Hepatocyte (in vitro differentiated cells): ENCODE results near the gene TLR4. TPM values are rescaled to one million over a fixed set of nuclear protein-coding genes. Genes with fewer than 3 reads are reported as not detected.

ENCODE experiments used
- DNase-seq: peaks from one replicate; pipeline ENCODE4 v3.0.0-alpha.2; 2016; ENCODE audit warnings: low spot score
- H2AFZ ChIP-seq: fragments of 200-600 bp; sonication (generic); 2 replicates; pipeline ENCODE4 v1.6.0; 2016; ENCODE audit warnings: antibody characterized with exemption, mild to moderate bottlenecking
- H3K27ac ChIP-seq: fragments of 200-600 bp; sonication (generic); 2 replicates; pipeline ENCODE4 v1.5.1; 2016; ENCODE audit warnings: mild to moderate bottlenecking
- H3K27me3 ChIP-seq: fragments of 200-600 bp; sonication (generic); 2 replicates; pipeline ENCODE4 v1.6.1; 2016
- H3K36me3 ChIP-seq: fragments of 200-600 bp; sonication (generic); replicated peaks from 2 replicates; pipeline ENCODE4 v1.5.1; 2016; ENCODE audit warnings: low read depth; ENCODE audit not compliant: insufficient read depth
- H3K4me1 ChIP-seq: fragments of 200-600 bp; sonication (generic); 2 replicates; pipeline ENCODE4 v1.5.1; 2016; ENCODE audit warnings: mild to moderate bottlenecking, moderate library complexity; ENCODE audit not compliant: insufficient read depth
- H3K4me2 ChIP-seq: fragments of 200-600 bp; sonication (generic); 2 replicates; pipeline ENCODE4 v1.6.0; 2016
- H3K4me3 ChIP-seq: fragments of 200-600 bp; sonication (generic); 2 replicates; pipeline ENCODE4 v1.5.1; 2016; ENCODE audit warnings: mild to moderate bottlenecking
- H3K79me2 ChIP-seq: fragments of 200-600 bp; sonication (generic); 2 replicates; pipeline ENCODE4 v1.6.0; 2017; ENCODE audit warnings: mild to moderate bottlenecking
- H3K9me2 ChIP-seq: fragments of 200-600 bp; sonication (generic); replicated peaks from 2 replicates; pipeline ENCODE4 v1.6.0; 2017; ENCODE audit warnings: mild to moderate bottlenecking; ENCODE audit not compliant: insufficient read depth
- H3K9me3 ChIP-seq: fragments of 200-600 bp; sonication (generic); 2 replicates; pipeline ENCODE4 v1.5.1; 2016; ENCODE audit warnings: low read depth, mild to moderate bottlenecking
- H4K20me1 ChIP-seq: fragments of 200-600 bp; sonication (generic); 2 replicates; pipeline ENCODE4 v1.6.0; 2016; ENCODE audit warnings: mild to moderate bottlenecking; ENCODE audit not compliant: insufficient read depth, poor library complexity, severe bottlenecking
- CTCF ChIP-seq: fragments of 200-600 bp; sonication (generic); IDR thresholded peaks from 2 replicates; pipeline ENCODE4 v1.5.1; 2016; ENCODE audit warnings: antibody characterized with exemption, mild to moderate bottlenecking; ENCODE audit not compliant: poor library complexity
- EZH2 ChIP-seq: fragments of 200-600 bp; sonication (generic); IDR thresholded peaks from 2 replicates; pipeline ENCODE4 v1.6.1; 2016; ENCODE audit warnings: antibody characterized with exemption, mild to moderate bottlenecking, borderline replicate concordance
- EZH2phosphoT487 ChIP-seq: fragments of 200-600 bp; sonication (generic); IDR thresholded peaks from one replicate; pipeline ENCODE4 v1.6.1; 2018; ENCODE audit warnings: antibody characterized with exemption, mild to moderate bottlenecking, low read depth, moderate library complexity; ENCODE audit not compliant: unreplicated experiment, severe bottlenecking
- WGBS: methylation state at CpG from one replicate; pipeline ENCODE4 v1.1.6; 2016; ENCODE audit warnings: low lambda C conversion rate; ENCODE audit errors: missing lambda C conversion rate; 5-methylcytosine and 5-hydroxymethylcytosine counted together
- polyA plus RNA-seq: library from polyadenylated mRNA; unstranded; fragments of >200 nt; fragmentation: Nextera tagmentation; extraction: Ambion mirVana; gene quantifications from 2 replicates; pipeline ENCODE4 v1.2.1, GENCODE V29; 2016
- total RNA-seq: library from RNA; depleted of rRNA; stranded (reverse); fragments of >200 nt; gene quantifications from 2 replicates; pipeline ENCODE4 v1.2.3, GENCODE V29; 2014

TLR4 gene
- total and polyA plus RNA-seq, 2 experiments from 2014 or later: 0.33 to 1.7 TPM

GRCh38 chr9:117664419-117664818 lies 39.8 kb upstream of the TLR4 start:
- Histone ChIP-seq H2AFZ (no peak overlapping the region), H3K27me3 (no peaks in the 10 kb centered on the region), H3K4me2 (no peak overlapping the region), H3K27ac (no peak overlapping the region), H3K79me2 (no peaks in the 10 kb centered on the region), H3K9me3 (no peaks in the 10 kb centered on the region), H4K20me1 (no peaks in the 10 kb centered on the region), H3K36me3 (no peaks in the 10 kb centered on the region), H3K4me1 (no peaks in the 10 kb centered on the region), H3K9me2 (no peaks in the 10 kb centered on the region), H3K4me3 (no peak overlapping the region)
- no peak for DNase-seq
- no peak for TF ChIP-seq CTCF
- no peak for TF ChIP-seq EZH2phosphoT487
- no peak for TF ChIP-seq EZH2
- WGBS: 96% methylated on average over 1 of the region's 1 CpG

GRCh38 chr9:117665601-117666385 lies 38.4 kb upstream of the TLR4 start:
- H3K79me2 ChIP-seq: no peaks in the 10 kb centered on the region
- H3K27me3 ChIP-seq: no peaks in the 10 kb centered on the region
- H2AFZ ChIP-seq: no peak overlapping the region
- H3K4me2 ChIP-seq: no peak overlapping the region
- H3K4me3 ChIP-seq: no peak overlapping the region
- no peaks in the 10 kb centered on the region for H3K9me3 ChIP-seq
- TF ChIP-seq EZH2phosphoT487 (no peak), CTCF (no peak), EZH2 (no peak)
- 94% methylated on average over 1 of the region's 1 CpG for WGBS
- H3K4me1 ChIP-seq: no peaks in the 10 kb centered on the region
- no peaks in the 10 kb centered on the region for H4K20me1 ChIP-seq
- H3K9me2 ChIP-seq: no peaks in the 10 kb centered on the region
- H3K36me3 ChIP-seq: no peaks in the 10 kb centered on the region
- DNase-seq: peak; percentile 15
- no peak overlapping the region for H3K27ac ChIP-seq

GRCh38 chr9:117671468-117671867 lies 32.7 kb upstream of the TLR4 start:
- Histone ChIP-seq H3K79me2 (no peaks in the 10 kb centered on the region), H3K9me3 (no peaks in the 10 kb centered on the region), H4K20me1 (no peaks in the 10 kb centered on the region), H3K27ac (no peak overlapping the region), H3K27me3 (no peaks in the 10 kb centered on the region), H3K4me3 (no peak overlapping the region), H3K36me3 (no peaks in the 10 kb centered on the region), H3K4me2 (no peak overlapping the region), H2AFZ (no peak overlapping the region), H3K4me1 (no peaks in the 10 kb centered on the region), H3K9me2 (no peaks in the 10 kb centered on the region)
- 96% methylated on average over 1 of the region's 1 CpG for whole genome bisulfite sequencing
- TF ChIP-seq EZH2phosphoT487: no peak
- TF ChIP-seq EZH2: no peak
- TF ChIP-seq CTCF: no peak
- no peak for DNase-seq
